HL-60 (cell line): ENCODE results near the gene ZBP1.

Experiments used
- DNase-seq, 2 experiments: peaks; one replicate each; pipeline ENCODE4 v3.0.0-alpha.2; 2010 to 2020; ENCODE audit warnings: low read depth in 1 of 2, low spot score in 1 of 2
- H3K27ac ChIP-seq: fragments of 250-450 bp; sonication (Bioruptor Pico); replicated peaks from 2 replicates; pipeline ENCODE4 v1.5.1; 2020; ENCODE audit warnings: mild to moderate bottlenecking, moderate library complexity
- H3K27me3 ChIP-seq: fragments of 250-450 bp; sonication (Bioruptor Pico); 2 replicates; pipeline ENCODE4 v1.5.1; 2021; ENCODE audit warnings: mild to moderate bottlenecking, moderate library complexity; ENCODE audit not compliant: insufficient read depth, poor library complexity, severe bottlenecking
- H3K4me3 ChIP-seq: replicated peaks from 2 replicates; pipeline ENCODE4 v1.5.1; 2011; ENCODE audit warnings: mild to moderate bottlenecking, control low read depth, low read length; ENCODE audit not compliant: insufficient read depth
- CTCF ChIP-seq: IDR thresholded peaks from one replicate; pipeline ENCODE4 v1.5.1; 2011; ENCODE audit warnings: low read length, control low read depth, inconsistent platforms; ENCODE audit not compliant: insufficient read depth
- GABPA ChIP-seq: IDR thresholded peaks from 2 replicates; pipeline ENCODE4 v1.6.1; 2012; ENCODE audit warnings: low read depth
- POLR2AphosphoS5 ChIP-seq: IDR thresholded peaks from 2 replicates; pipeline ENCODE4 v1.6.1; 2012; ENCODE audit warnings: low read depth
- REST ChIP-seq: IDR thresholded peaks from 2 replicates; pipeline ENCODE4 v1.6.1; 2012; ENCODE audit warnings: low read depth; ENCODE audit not compliant: insufficient replicate concordance
- SPI1 ChIP-seq: IDR thresholded peaks from 2 replicates; pipeline ENCODE4 v1.6.1; 2012; ENCODE audit warnings: low read depth, mild to moderate bottlenecking, borderline replicate concordance

Gene ZBP1

GRCh38 chr20:57561356-57562279, 58.6 kb downstream of the ZBP1 start:
- Histone ChIP-seq H3K4me3 (no peak overlapping the region), H3K27ac (no peak overlapping the region), H3K27me3 (no peaks in the 10 kb centered on the region)
- no peak for DNase-seq
- no peak for TF ChIP-seq POLR2AphosphoS5
- no peak for TF ChIP-seq REST
- no peak for TF ChIP-seq GABPA
- TF ChIP-seq CTCF: no peak
- no peak for TF ChIP-seq SPI1

GRCh38 chr20:57560554-57561355, 59.5 kb downstream of the ZBP1 start, which contains the start of gene PCK1:
PCK1 (plus strand) TSS chr20:57561110; CDS start chr20:57561412, 302 bp downstream.
- no peak for DNase-seq
- H3K27me3 ChIP-seq: peaks cover 5% of the 10 kb centered on the region
- H3K4me3 ChIP-seq: no peak within 1 kb of the TSS
- TF ChIP-seq POLR2AphosphoS5 (no peak), SPI1 (no peak), GABPA (no peak), REST (no peak), CTCF (no peak)
- no peak within 1 kb of the TSS for H3K27ac ChIP-seq

GRCh38 chr20:57559658-57560553, 60.3 kb downstream of the ZBP1 start:
- no peak for DNase-seq
- H3K4me3 ChIP-seq: no peak overlapping the region
- no peak overlapping the region for H3K27ac ChIP-seq
- TF ChIP-seq POLR2AphosphoS5 (no peak), REST (no peak), CTCF (no peak), GABPA (no peak), SPI1 (no peak)
- peaks cover 13% of the 10 kb centered on the region for H3K27me3 ChIP-seq
